Right atrium auricular region (tissue), 2 donors: ENCODE measurements around the gene TSR1. TPM values are rescaled to one million over a fixed set of nuclear protein-coding genes. Genes with fewer than 3 reads are reported as not detected.
A peak's percentile ranks its signal among the peaks of the same experiment; 100 is the strongest.

Experiments used
- DNase-seq: peaks from one replicate; pipeline ENCODE4 v3.0.0-alpha.2; 2019; ENCODE audit warnings: low spot score
- H3K27ac ChIP-seq, 2 donors: fragments of 200-600 bp; sonication (generic); 1 replicate in 1 of 2; 2 replicates in 1 of 2; pipeline ENCODE4 v1.5.1; 2016 to 2019
- H3K27me3 ChIP-seq, 2 donors: fragments of 200-600 bp; sonication (generic); one replicate each; pipeline versions ENCODE4 v1.5.1 to v1.6.0; 2017 to 2019
- H3K36me3 ChIP-seq: fragments of 200-600 bp; sonication (generic); one replicate; pipeline ENCODE4 v1.5.1; 2016
- H3K4me1 ChIP-seq, 2 donors: fragments of 200-600 bp; sonication (generic); one replicate each; pipeline versions ENCODE4 v1.5.1 to v1.6.0; 2017 to 2019
- H3K4me3 ChIP-seq, 2 donors: fragments of 200-600 bp; sonication (generic); 1 replicate in 1 of 2; 2 replicates in 1 of 2; pipeline ENCODE4 v1.5.1; 2017 to 2019; ENCODE audit warnings: mild to moderate bottlenecking in 1 of 2, moderate library complexity in 1 of 2
- H3K9me3 ChIP-seq, 2 donors: fragments of 200-600 bp; sonication (generic); one replicate each; pipeline ENCODE4 v1.5.1; 2019
- CTCF ChIP-seq, 2 donors: fragments of 200-600 bp; sonication (generic); IDR thresholded peaks; one replicate each; pipeline ENCODE4 v1.5.1; 2019; ENCODE audit warnings: antibody characterized with exemption in 2 of 2
- total RNA-seq, 2 donors: library from RNA; depleted of rRNA; stranded (reverse); fragments of >200 nt; gene quantifications; one replicate each; pipeline ENCODE4 v1.1.0, GENCODE V29; 2016

TSR1 gene
- total RNA-seq, 2 donors from 2014 or later = 22.5 to 25.9 TPM

DNA sequence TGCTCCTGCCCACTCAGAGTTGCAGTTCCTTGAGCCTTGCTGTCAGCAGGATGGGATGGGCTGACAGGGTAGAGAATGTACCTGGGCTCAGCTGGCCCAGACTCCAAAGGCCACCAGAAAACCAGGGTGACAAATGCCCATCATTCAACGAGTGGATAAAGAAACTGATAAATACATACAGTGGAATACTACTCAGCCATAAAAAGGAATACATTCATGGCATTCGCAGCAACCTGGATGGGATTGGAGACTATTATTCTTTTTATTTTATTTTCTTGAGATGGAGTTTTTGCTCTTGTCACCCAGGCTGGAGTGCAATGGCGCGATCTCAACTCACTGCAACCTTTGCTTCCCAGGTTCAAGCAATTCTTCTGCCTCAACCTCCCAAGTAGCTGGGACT, 21.0 kb upstream of the TSR1 start:
- Histone ChIP-seq H3K27me3 (no peaks in the 10 kb centered on the region), H3K4me3 (no peak overlapping the region), H3K4me1 (no peaks in the 10 kb centered on the region), H3K9me3 (no peaks in the 10 kb centered on the region), H3K27ac (no peak overlapping the region), H3K36me3 (no peaks in the 10 kb centered on the region)
- DNase-seq = no peak
- TF ChIP-seq CTCF (IDR thresholded peaks at IDR 0.05) = no peak

- DNase-seq = no peak
- no peaks in the 10 kb centered on the region for H3K36me3 ChIP-seq
- H3K9me3 ChIP-seq = no peaks in the 10 kb centered on the region
- TF ChIP-seq CTCF (IDR thresholded peaks at IDR 0.05) = no peak
- H3K4me1 ChIP-seq = no peaks in the 10 kb centered on the region
- no peak overlapping the region for H3K4me3 ChIP-seq
- no peak overlapping the region for H3K27ac ChIP-seq
- H3K27me3 ChIP-seq = no peaks in the 10 kb centered on the region
These were observed 18.1 kb upstream of the TSR1 start for GRCh38 chr17:2354311-2354710.

GRCh38 chr17:2351269-2351668, 15.0 kb upstream of the TSR1 start:
- Histone ChIP-seq H3K36me3 (no peaks in the 10 kb centered on the region), H3K9me3 (no peaks in the 10 kb centered on the region), H3K27ac (no peak overlapping the region), H3K4me3 (no peak overlapping the region), H3K27me3 (no peaks in the 10 kb centered on the region), H3K4me1 (peaks cover 0 to 13% of the 10 kb centered on the region in 2 donors)
- DNase-seq = no peak
- TF ChIP-seq CTCF (IDR thresholded peaks at IDR 0.05) = no peak

GRCh38 chr17:2347805-2348685, 11.8 kb upstream of the TSR1 start:
- Histone ChIP-seq H3K36me3 (peaks cover 10% of the 10 kb centered on the region), H3K9me3 (no peaks in the 10 kb centered on the region), H3K4me1 (peaks cover 0 to 13% of the 10 kb centered on the region in 2 donors), H3K27ac (peak overlapping the region in 1 of 2 donors; percentile 46), H3K27me3 (no peaks in the 10 kb centered on the region), H3K4me3 (no peak overlapping the region)
- no peak for TF ChIP-seq CTCF (IDR thresholded peaks at IDR 0.05)
- DNase-seq = no peak

DNA sequence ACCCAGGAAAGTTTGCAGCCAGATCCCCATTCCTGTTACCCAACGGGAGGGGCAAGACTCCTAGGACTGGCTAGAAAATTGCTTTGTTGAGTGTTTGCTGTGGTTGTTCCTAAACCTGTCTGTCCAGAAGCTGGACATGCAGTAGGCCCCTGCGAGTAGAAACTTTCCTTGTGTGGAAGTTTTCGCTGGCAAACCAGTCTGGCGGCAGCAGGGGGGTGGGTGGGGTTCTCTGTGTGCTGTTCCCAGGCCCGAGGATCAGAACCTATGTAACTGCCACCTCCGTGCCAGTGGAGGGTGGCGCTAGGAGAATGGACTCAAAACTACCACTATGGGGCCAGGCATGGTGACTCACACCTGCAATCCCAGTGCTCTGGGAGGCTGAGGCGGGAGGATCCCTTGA, 10.2 kb upstream of the TSR1 start:
- Histone ChIP-seq H3K9me3 (no peaks in the 10 kb centered on the region), H3K27ac (no peak overlapping the region)

More for the DNA sequence above, 10.2 kb upstream of the TSR1 start:
- no peaks in the 10 kb centered on the region for H3K27me3 ChIP-seq
- no peak overlapping the region for H3K4me3 ChIP-seq
- no peak for DNase-seq
- H3K36me3 ChIP-seq = peaks cover 16% of the 10 kb centered on the region
- peaks cover 0 to 13% of the 10 kb centered on the region in 2 donors for H3K4me1 ChIP-seq
- TF ChIP-seq CTCF (IDR thresholded peaks at IDR 0.05) = no peak
